Body of pancreas (tissue), 4 donors: Measurements from ENCODE around the gene CXXC5. TPM values are rescaled to one million over a fixed set of nuclear protein-coding genes. Genes with fewer than 3 reads are reported as not detected.
A peak's percentile ranks its signal among the peaks of the same experiment; 100 is the strongest.

ENCODE experiments used
- ATAC-seq: fragments of 150-250 bp; one replicate; pipeline ENCODE4 v1.9.1; 2016
- DNase-seq, 4 donors: peaks; one replicate each; pipeline ENCODE4 v3.0.0-alpha.2; 2019
- H3K27ac ChIP-seq, 4 donors: fragments of 200-600 bp; sonication (generic); 1 replicate in 3 of 4; 2 replicates in 1 of 4; pipeline versions ENCODE4 v1.5.1 to v1.6.1; 2016 to 2019; ENCODE audit warnings: mild to moderate bottlenecking in 1 of 4, mixed read lengths in 1 of 4, moderate library complexity in 1 of 4
- H3K27me3 ChIP-seq, 2 donors: fragments of 200-600 bp; sonication (generic); one replicate each; pipeline ENCODE4 v1.6.0; 2016; ENCODE audit warnings: mild to moderate bottlenecking in 1 of 2
- H3K36me3 ChIP-seq, 2 donors: fragments of 200-600 bp; sonication (generic); replicated peaks in 1 of 2; 2 replicates each; pipeline ENCODE4 v1.5.1; 2016; ENCODE audit warnings: low read depth in 2 of 2; ENCODE audit not compliant: insufficient read depth in 1 of 2
- H3K4me1 ChIP-seq: fragments of 200-600 bp; sonication (generic); one replicate; pipeline ENCODE4 v1.6.0; 2016
- H3K4me3 ChIP-seq, 2 donors: fragments of 200-600 bp; sonication (generic); 1 replicate in 1 of 2; 2 replicates in 1 of 2; pipeline ENCODE4 v1.5.1; 2016 to 2019
- H3K9me3 ChIP-seq, 3 donors: fragments of 200-600 bp; sonication (generic); 1 replicate in 2 of 3; 2 replicates in 1 of 3; pipeline ENCODE4 v1.5.1; 2016
- CTCF ChIP-seq, 7 experiments: fragments of 450-650 bp in 4 of 7; fragments of 200-600 bp in 3 of 7; sonication (generic) in 3 of 7; IDR thresholded peaks; one replicate each; pipeline ENCODE4 v1.5.1; 2016 to 2019; ENCODE audit warnings: antibody characterized with exemption in 7 of 7
- POLR2A ChIP-seq, 3 donors: fragments of 450-650 bp; IDR thresholded peaks; one replicate each; pipeline ENCODE4 v1.6.1; 2016; ENCODE audit warnings: antibody characterized with exemption in 3 of 3, mild to moderate bottlenecking in 2 of 3
- WGBS, 2 donors: methylation state at CpG; one replicate each; pipeline ENCODE4 v1.1.5; 2017; 5-methylcytosine and 5-hydroxymethylcytosine counted together
- intact Hi-C: fragments of 100-400 bp; cut with DNase I; formaldehyde crosslinking; loops from one replicate; pipeline ENCODE4 v1.15.1; 2023
- total RNA-seq, 2 donors: library from RNA; depleted of rRNA; stranded (reverse); fragments of >200 nt; gene quantifications; one replicate each; pipeline ENCODE4 v1.1.0, GENCODE V29; 2016

Gene CXXC5
- total RNA-seq, 2 donors from 2014 or later = 86.6 to 87.7 TPM

- intact Hi-C loops = loop anchor here (10.0 kb wide), 1 partner anchor 50 kb away; no protein-coding TSS in a partner anchor
- H3K4me1 ChIP-seq = peaks cover 52% of the 10 kb centered on the region
- no peak for TF ChIP-seq POLR2A (IDR thresholded peaks at IDR 0.05)
- TF ChIP-seq CTCF (IDR thresholded peaks at IDR 0.05) = no peak
- H3K27me3 ChIP-seq = no peaks in the 10 kb centered on the region
- H3K27ac ChIP-seq = peak overlapping the region in 3 of 4 donors; percentile 91 to 98 (median 98)
- DNase-seq (no peak), ATAC-seq (no peak)
- no peak overlapping the region for H3K4me3 ChIP-seq
- WGBS, 2 donors = 28 to 45% methylated on average over 1 of the region's 1 CpG
- H3K36me3 ChIP-seq = no peaks in the 10 kb centered on the region
- no peaks in the 10 kb centered on the region for H3K9me3 ChIP-seq
Measured at GRCh38 chr5:139635191-139635590, 13.0 kb upstream of the CXXC5 start.

DNA sequence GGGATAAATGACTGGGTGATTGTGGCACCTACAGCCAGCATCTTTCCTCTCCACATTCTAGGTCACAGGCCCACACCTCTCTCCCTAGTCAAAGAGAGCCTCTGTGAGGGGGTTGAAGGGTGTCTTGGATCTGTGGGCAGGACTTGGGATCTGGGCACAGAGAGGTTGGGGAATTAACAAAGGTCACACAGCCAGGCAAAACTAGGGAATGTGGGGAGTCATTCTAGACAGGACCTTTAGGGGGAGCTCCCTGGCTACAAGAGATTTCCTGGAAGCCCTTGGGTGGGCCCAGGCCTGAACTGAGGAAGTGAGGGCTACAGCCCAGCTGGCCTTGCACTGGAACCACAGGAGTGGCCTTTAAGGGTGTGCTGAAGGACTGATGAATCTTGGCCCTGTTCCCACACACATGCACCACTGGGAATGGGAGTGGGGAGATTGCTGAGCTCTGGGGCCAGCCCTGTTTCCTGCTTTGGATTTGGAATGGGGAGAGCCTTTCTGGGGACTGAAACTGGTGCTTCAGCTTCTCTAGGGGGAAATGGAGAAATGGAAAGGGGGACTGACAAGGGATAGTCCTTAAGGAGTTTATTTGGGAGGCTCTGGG lies 12.4 kb upstream of the CXXC5 start:
- ATAC-seq (peak; percentile 9), DNase-seq (peak; percentile 70 to 90 (median 84))
- Histone ChIP-seq H3K4me3 (no peak overlapping the region), H3K27ac (peak overlapping the region; percentile 91 to 98 (median 98)), H3K36me3 (no peaks in the 10 kb centered on the region), H3K9me3 (no peaks in the 10 kb centered on the region), H3K27me3 (no peaks in the 10 kb centered on the region), H3K4me1 (peaks cover 55% of the 10 kb centered on the region)
- intact Hi-C loops = loop anchor here (10.0 kb wide), 1 partner anchor 49 kb away; no protein-coding TSS in a partner anchor
- no peak for TF ChIP-seq POLR2A (IDR thresholded peaks at IDR 0.05)
- peak; percentile 28 to 78 (median 66) for TF ChIP-seq CTCF (IDR thresholded peaks at IDR 0.05)

GRCh38 chr5:139636207-139636792 lies 11.8 kb upstream of the CXXC5 start:
- Histone ChIP-seq H3K27ac (peak overlapping the region; percentile 91 to 98 (median 98)), H3K4me1 (peaks cover 55% of the 10 kb centered on the region), H3K4me3 (no peak overlapping the region), H3K27me3 (no peaks in the 10 kb centered on the region), H3K36me3 (no peaks in the 10 kb centered on the region), H3K9me3 (no peaks in the 10 kb centered on the region)
- WGBS, 2 donors = 41 to 54% methylated on average over 2 of the region's 2 CpGs
- intact Hi-C loops = loop anchor here (10.0 kb wide), 1 partner anchor 49 kb away; no protein-coding TSS in a partner anchor
- TF ChIP-seq CTCF (IDR thresholded peaks at IDR 0.05) (no peak), POLR2A (IDR thresholded peaks at IDR 0.05) (no peak)
- DNase-seq = peak in 3 of 4 donors; percentile 60 to 73 (median 65)
- no peak for ATAC-seq

DNA sequence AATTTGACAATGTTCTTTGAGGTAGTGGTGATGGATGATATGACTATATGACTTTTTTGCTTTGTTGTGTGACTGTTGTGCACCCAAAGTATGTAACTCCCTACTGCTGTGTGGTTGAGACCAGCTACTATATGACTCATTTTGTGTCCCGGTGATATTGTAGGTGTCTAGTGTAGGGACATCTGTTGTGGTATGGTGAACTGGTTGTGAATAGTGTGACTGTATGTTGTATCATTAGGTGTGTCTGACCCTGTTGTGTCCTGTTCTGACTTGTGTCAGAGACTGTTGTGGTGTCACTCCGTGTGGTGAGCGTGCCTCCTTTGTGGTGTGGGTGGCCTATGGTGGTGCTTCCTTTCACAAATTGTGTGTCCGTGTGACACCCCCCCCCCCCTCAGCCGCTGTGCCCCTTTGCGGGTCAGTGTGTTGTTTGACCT lies 11.2 kb upstream of the CXXC5 start:
- intact Hi-C loops = loop anchor here (10.0 kb wide), 1 partner anchor 48 kb away; no protein-coding TSS in a partner anchor
- WGBS, 2 donors = 0% methylated on average over 1 to 5 of the region's 6 CpGs
- Histone ChIP-seq H3K4me3 (peak overlapping the region in 1 of 2 donors; percentile 13), H3K36me3 (no peaks in the 10 kb centered on the region), H3K4me1 (peaks cover 61% of the 10 kb centered on the region), H3K27me3 (no peaks in the 10 kb centered on the region), H3K9me3 (no peaks in the 10 kb centered on the region), H3K27ac (peak overlapping the region; percentile 91 to 98 (median 98))
- DNase-seq = no peak
- no peak for TF ChIP-seq CTCF (IDR thresholded peaks at IDR 0.05)
- ATAC-seq = peak; percentile 19
